Measurements from ENCODE around the gene GNPAT. TPM values are rescaled to one million over a fixed set of nuclear protein-coding genes. Genes with fewer than 3 reads are reported as not detected.

GNPAT gene
- total RNA-seq, 1 experiment from 2014 or later: 52.7 TPM

DNA sequence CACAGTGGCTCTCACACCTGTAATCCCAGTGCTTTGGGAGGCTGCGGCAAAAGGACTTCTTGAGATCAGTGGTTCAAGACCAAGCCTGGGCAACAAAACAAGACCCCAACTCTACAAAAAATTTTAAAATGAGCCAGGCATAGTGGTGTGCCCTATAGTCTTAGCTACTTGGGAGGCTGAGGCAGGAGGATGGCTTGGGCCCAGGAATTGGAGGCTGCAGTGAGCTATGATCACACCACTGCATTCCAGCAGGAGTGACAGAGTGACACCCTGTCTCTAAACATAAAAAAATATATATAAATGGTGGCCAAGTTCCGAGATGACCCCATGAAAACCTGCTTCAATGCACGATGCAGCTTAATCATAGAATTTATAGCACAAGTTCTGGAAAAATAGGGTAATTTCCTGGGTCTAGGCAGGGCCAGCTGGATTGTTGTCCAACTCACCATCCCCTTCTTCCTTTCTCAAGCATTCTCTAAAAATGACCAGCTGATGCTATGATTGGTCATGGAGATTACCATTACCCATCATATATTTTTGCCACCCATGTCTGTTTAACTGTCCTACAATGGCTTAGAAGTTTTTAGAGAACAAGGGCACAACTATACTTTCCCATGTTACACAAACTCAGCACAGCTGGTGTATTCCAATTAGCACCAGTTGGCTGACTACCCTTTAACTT lies 5.3 kb upstream of the GNPAT start:
- peaks cover 55% of the 10 kb centered on the region for H3K36me3 Mint-ChIP-seq (ENCODE audit: insufficient read depth, unreplicated experiment)
- no peak overlapping the region for H3K27ac Mint-ChIP-seq (ENCODE audit: unreplicated experiment)
- CTCF ChIA-PET: no interaction called here

DNA sequence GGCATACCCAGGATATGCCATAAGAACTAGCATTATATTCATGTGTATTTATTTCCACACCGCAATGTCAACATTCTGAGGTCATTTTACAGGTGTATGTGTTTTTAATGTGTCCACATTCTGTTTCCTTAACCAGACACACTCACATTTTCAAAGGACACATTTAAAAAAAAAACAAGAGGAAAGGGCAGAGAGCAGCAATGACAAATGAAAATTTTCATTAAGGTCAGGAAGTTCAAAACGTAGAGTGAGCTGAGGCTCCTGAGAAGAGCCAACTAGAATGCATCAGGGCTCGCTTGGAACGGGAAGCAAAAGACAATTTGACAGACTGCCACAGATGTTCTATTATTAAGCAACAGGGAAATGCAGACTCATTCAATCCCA lies 4.8 kb upstream of the GNPAT start:
- TF ChIP-seq CTCF (IDR thresholded peaks at IDR 0.05; ENCODE audit: unreplicated experiment): no peak
- peaks cover 60% of the 10 kb centered on the region for H3K36me3 Mint-ChIP-seq (ENCODE audit: insufficient read depth, unreplicated experiment)
- CTCF ChIA-PET: no interaction called here

More for the DNA sequence above, 5.3 kb upstream of the GNPAT start:
- Mint-ChIP-seq H3K4me3 (ENCODE audit: low read depth, unreplicated experiment) (no peak overlapping the region), H3K4me1 (ENCODE audit: low read depth, unreplicated experiment) (peaks cover 46% of the 10 kb centered on the region), H3K27me3 (ENCODE audit: unreplicated experiment) (no peaks in the 10 kb centered on the region), H3K9me3 (ENCODE audit: low read depth, unreplicated experiment) (no peaks in the 10 kb centered on the region)
- BruUV-seq (replicated peaks): no TSS peak
- intact Hi-C loops (cut with micrococcal nuclease; ENCODE audit: unreplicated experiment): loop anchor here (2.0 kb wide), 1 partner anchor 355 kb away; no protein-coding TSS in a partner anchor
- no peak for DNase-seq
- TF ChIP-seq CTCF (IDR thresholded peaks at IDR 0.05; ENCODE audit: unreplicated experiment): no peak

DNA sequence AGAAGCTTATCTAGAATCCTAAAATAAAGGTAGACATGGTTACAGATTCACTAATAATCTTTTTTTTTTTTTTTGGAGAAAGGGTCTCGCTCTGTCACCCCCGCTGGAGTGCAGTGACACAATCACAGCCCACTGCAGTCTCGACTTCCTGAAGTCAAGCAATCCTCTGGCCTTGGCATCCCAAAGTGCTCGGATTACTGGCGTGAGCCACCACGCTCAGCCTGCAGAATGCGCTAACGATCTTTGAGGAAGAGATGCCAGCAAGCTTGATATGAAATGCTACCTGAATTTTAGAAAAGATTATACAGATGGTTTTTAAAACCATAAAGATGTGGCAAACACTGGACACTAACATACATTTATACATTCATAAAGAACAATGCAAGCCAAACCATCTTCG lies 4.1 kb upstream of the GNPAT start:
- H3K36me3 Mint-ChIP-seq (ENCODE audit: insufficient read depth, unreplicated experiment): peaks cover 65% of the 10 kb centered on the region
- intact Hi-C loops (cut with micrococcal nuclease; ENCODE audit: unreplicated experiment): no loop called here

More for the DNA sequence above, 4.8 kb upstream of the GNPAT start:
- intact Hi-C loops (cut with micrococcal nuclease; ENCODE audit: unreplicated experiment): no loop called here
- no peaks in the 10 kb centered on the region for H3K9me3 Mint-ChIP-seq (ENCODE audit: low read depth, unreplicated experiment)
- H3K4me3 Mint-ChIP-seq (ENCODE audit: low read depth, unreplicated experiment): no peak overlapping the region
- H3K4me1 Mint-ChIP-seq (ENCODE audit: low read depth, unreplicated experiment): peaks cover 46% of the 10 kb centered on the region
- no TSS peak for BruUV-seq (replicated peaks)
- H3K27ac Mint-ChIP-seq (ENCODE audit: unreplicated experiment): no peak overlapping the region
- no peaks in the 10 kb centered on the region for H3K27me3 Mint-ChIP-seq (ENCODE audit: unreplicated experiment)
- DNase-seq: no peak

DNA sequence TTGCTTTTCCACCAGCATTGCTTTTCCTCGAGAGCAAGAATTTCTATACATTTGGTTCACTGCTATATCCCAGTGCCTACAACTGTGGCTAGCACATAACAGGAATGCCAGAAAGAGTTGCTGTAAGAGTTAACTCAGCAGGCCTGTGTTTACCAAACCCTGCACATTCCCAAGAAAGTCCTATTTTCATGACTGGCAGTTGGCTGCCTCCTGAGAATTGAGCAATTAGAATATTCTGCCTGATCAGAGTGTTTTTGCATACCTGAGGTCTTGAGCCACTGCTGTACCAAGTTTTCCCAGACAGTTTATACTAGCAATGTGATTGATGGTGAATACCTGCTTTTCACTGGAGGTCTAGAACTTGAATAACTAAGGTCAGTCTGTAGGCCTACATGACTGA lies 2.7 kb upstream of the GNPAT start:
- no peak overlapping the region for H3K27ac Mint-ChIP-seq (ENCODE audit: unreplicated experiment)

More for the DNA sequence above, 4.1 kb upstream of the GNPAT start:
- Mint-ChIP-seq H3K4me3 (ENCODE audit: low read depth, unreplicated experiment) (no peak overlapping the region), H3K4me1 (ENCODE audit: low read depth, unreplicated experiment) (peaks cover 46% of the 10 kb centered on the region), H3K9me3 (ENCODE audit: low read depth, unreplicated experiment) (no peaks in the 10 kb centered on the region), H3K27ac (ENCODE audit: unreplicated experiment) (no peak overlapping the region), H3K27me3 (ENCODE audit: unreplicated experiment) (no peaks in the 10 kb centered on the region)
- CTCF ChIA-PET: no interaction called here
- DNase-seq: no peak
- no peak for TF ChIP-seq CTCF (IDR thresholded peaks at IDR 0.05; ENCODE audit: unreplicated experiment)
- BruUV-seq (replicated peaks): no TSS peak

More for the DNA sequence above, 2.7 kb upstream of the GNPAT start:
- TF ChIP-seq CTCF (IDR thresholded peaks at IDR 0.05; ENCODE audit: unreplicated experiment): no peak
- no peaks in the 10 kb centered on the region for H3K9me3 Mint-ChIP-seq (ENCODE audit: low read depth, unreplicated experiment)
- no peak for DNase-seq
- intact Hi-C loops (cut with micrococcal nuclease; ENCODE audit: unreplicated experiment): no loop called here
- H3K4me1 Mint-ChIP-seq (ENCODE audit: low read depth, unreplicated experiment): peaks cover 47% of the 10 kb centered on the region
- CTCF ChIA-PET: no interaction called here
- peaks cover 58% of the 10 kb centered on the region for H3K36me3 Mint-ChIP-seq (ENCODE audit: insufficient read depth, unreplicated experiment)
- no peak overlapping the region for H3K4me3 Mint-ChIP-seq (ENCODE audit: low read depth, unreplicated experiment)
- TSS peak; percentile 5 for BruUV-seq (replicated peaks)
- H3K27me3 Mint-ChIP-seq (ENCODE audit: unreplicated experiment): no peaks in the 10 kb centered on the region
